HS-27A (cell line): ENCODE data around the gene PABPC1L.

Source experiments
- DNase-seq: peaks from one replicate; pipeline ENCODE4 v3.0.0-alpha.2; 2012; ENCODE audit warnings: low read depth, missing footprints

Gene PABPC1L

DNA sequence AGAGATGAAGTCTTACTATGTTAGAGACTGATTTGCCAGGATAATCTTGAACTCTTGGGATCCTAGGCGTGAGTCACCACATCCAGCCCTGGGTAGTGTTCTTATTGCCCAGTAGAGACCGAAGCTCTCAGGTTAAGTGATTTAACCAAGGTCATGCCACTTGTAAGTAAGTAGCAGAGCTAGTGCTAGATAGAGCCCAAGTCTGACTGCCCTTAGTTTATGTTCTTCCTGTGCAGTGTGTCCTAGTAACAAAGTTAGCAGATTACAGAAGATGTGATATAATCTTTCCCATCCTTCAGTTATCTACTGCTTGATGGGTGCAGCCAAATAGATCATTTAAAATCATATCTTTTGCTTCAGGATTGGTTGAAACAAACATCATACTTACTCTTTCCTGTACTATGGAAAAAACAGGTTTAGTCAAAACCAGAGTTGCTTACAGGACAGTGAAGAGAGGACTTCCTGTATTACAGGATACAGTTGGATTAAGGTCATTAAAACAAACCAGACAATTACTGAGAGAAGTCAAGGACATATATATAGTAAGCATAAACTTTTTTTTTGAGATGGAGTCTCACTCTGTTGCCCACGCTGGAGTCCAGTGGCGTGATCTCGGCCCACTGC, 9.5 kb upstream of the PABPC1L start:
- no peak for DNase-seq

DNA sequence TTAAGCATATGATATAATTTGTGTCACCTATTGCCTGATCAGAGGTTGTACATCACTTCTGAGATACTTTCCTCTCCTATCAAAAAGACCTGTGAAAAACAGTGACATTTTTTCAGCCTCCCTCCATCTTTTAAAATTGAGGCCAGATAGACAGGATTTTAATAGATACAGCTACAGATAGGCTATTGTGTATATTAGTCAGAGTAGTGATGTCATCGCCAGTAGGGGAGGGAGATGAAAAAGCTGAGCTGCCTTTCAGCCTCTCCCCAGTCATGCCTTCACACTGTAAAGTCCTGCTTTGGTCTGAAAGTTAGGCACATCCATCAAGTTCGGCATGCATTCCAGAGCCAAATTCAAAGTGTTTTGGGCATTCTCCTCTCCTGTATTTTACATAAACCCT, 7.9 kb upstream of the PABPC1L start:
- no peak for DNase-seq

DNA sequence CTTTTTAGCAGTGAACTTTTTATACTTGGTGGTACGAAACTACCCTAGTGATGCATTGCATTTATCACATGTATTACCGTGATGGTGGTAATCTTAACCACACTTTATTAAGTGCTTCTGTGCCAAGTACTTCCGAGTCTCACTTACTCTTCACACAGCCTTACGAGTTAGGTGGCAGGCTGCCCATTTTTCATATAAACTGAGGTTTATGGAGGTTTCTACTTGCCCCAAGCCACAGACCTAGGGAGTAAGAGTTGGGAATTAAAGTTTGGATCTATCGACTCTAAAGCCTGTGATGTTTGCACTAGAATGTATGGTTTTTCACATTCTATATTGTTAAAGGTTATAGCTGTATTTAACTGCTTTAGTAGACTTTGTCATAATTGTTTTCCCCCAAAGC, 5.5 kb upstream of the PABPC1L start:
- DNase-seq = no peak

DNA sequence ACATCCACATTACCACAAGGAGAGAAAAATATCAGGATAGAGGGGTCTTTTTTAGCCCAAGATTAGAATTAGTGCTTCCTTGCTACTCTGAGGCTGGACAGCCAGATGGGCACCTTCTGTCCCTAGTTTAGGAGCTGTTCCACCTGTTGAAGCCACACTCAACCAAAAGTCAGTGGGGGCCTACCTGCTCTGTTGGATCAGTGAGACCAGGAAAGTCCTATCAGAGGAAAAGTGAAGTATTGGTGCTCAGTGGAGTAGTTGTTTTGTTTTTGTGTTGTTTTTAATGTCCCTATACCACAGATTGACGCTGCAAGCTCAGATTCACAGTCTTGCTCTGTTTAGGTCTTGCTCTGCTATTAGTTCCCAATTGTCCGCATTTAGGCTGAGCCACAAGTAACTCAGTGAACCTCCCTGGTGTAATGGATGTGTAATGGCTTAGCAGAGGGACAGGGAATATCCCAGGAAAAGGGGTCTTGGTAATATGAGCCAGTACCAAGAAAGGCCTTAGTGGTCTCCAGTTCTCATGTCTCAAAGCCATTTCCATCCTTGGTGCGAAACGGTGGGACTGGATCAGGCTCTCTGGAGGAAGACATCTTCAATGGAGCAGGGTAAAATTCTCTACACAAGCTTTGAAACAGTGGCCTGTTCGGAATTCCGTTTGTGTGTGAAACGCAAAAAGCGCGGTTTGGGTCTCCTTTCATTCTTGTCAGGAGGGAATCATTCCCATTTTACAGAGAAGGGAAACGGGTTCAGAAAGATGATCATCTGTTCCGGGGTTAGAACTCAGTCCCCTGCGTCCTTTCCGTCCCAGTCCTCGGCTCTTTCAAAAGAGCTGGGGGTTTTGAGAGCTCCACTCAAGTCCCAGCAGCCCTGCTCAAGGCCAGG, 631 bp upstream of the PABPC1L start:
- no peak for DNase-seq

DNA sequence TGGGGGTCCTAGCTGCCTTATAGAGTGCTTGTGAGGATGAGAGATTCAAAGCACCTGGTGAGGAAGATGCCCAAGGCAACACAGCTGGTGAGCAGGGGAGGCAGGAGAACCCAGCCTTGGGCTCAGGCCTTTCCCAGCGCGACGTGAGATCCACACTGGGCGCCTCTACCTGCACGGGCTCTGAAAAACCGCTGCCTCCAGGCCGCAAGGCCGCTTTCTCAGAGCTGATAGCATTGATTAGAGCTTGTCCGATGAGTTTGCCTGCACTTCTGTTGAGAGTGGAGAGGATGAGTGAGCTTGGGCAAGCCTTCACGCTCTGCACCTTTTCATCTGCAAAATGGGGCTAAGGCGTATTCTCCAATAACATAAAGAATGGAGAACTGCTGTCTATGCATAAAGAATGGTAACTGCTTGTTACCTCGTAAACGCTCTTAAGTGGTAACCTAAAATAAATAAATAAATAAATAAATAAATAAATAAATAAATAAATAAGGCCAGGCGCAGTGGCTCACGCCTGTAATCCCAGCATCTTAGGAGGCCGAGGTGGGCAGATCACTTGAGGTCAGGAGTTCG, 916 bp downstream of the PABPC1L start:
- DNase-seq = no peak

DNA sequence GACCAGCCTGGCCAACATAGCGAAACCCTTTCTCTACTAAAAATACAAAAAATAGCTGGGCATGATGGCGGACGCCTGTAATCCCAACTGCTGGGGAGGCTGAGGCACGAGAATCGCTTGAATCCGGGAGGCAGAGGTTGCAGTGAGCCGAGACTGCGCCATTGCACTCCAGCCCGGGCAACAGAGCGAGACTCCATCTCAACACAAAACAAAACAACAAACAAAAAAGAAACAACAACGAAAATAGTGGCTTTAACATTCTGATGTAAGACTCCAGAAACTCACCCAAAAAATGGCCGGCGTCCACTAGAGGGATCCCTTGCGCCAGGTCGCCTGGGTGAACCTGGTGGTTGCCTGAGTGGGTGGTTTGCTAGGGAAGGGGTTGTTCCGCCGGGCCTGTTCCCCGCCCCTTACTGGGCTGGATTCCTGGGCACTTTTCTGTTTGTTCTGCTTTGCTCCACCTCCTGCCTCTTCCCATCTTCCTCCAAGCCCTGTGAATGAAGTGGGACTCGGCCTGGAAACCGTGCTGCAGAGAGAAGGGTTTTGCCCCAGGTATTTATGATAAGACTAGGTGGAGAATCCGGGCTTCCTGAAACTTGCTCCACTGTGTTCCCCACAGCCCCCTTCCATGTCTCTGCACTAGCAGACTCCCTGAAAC, 1.5 kb downstream of the PABPC1L start:
- no peak for DNase-seq

DNA sequence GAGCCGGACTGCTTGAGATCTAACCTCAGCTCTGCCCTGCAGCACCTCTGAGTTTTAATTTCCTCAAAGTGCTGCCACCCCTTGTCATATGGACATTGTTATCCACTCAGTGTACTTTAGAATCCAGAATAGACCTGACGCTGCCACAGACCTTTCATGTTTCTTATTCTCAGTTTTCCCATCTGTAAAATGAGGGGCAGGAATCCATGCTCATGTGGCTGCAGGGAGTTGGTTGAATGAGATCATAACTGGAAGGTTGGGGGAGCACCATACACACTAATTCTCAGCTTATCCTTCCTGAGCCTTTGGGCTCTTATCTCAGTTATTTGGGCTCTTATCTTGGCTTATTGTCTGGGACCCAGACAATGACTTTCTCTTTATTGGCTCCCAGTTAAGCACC, 2.3 kb downstream of the PABPC1L start:
- no peak for DNase-seq

DNA sequence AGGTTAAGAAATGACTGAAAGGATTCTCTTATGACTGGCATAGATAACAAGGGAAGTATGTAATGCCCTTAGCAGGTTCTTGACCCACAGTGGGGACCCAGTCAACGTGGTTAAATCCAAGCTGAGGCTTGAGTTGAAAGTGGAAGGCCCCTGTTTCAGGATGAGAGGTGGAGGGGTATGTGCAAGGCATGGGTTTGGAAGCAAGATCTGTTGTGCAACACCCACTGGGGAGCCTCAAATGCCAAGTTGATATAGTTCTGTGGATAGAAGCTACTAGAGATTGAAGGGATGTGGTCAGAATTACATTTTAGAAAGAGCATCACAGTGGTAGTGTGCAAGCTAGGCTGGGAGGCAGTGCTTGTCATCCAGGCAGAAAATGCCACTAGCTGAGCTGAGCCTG, 5.1 kb downstream of the PABPC1L start:
- no peak for DNase-seq

DNA sequence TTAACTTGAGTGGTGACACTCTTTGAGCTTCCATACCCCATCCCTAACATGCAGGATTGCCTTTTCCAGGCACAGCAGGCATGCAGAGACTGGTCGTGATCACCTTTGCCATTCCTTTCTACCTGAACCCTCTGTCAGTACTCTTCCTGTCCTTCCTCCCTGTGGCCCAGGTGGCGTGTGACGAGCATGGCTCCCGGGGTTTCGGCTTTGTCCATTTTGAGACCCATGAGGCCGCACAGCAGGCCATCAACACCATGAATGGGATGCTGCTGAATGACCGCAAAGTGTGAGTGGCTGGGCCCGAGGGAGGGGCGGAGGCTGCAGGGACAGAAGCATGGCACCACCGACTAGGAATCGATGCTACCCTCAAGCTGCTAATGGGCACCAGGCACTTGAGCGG, 6.7 kb downstream of the PABPC1L start:
- no peak for DNase-seq

DNA sequence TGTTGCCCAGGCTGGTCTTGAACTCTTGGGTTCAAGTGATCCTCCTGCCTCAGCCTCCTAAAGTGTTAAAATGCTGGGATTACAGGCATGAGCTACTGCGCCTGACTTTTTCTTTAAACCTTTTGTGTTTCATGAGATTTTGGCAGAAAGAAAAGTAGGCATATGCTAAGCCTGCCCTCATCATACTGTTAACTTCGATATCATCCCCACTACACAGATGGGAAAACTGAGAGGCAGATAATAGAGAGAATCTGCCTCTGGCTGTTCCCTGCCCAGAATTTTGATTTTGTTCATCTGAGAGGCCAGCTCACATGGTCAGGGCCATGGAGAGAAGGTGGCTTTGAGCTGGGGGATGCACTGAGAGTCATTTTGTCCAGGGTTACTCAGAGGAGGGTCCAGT, 7.5 kb downstream of the PABPC1L start:
- DNase-seq = no peak

DNA sequence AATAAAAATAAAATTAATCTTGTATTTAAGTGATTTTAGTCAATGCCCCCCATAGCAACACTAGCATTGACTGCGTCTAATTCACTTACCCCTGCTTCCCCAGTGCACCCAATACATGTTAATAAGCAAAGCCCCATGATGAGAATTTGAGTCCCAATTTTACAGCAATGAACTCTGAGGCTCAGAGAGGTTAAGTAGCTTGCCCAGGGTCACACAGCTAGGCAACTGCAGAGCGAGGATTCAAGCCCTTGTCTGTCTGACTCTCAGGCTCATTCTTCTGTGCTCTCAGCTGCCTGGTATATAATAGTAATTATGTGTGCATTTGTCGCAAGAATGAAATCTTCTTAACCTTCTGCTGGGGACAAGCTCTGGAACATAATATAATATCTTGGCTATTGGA, 8.5 kb downstream of the PABPC1L start:
- DNase-seq = no peak

DNA sequence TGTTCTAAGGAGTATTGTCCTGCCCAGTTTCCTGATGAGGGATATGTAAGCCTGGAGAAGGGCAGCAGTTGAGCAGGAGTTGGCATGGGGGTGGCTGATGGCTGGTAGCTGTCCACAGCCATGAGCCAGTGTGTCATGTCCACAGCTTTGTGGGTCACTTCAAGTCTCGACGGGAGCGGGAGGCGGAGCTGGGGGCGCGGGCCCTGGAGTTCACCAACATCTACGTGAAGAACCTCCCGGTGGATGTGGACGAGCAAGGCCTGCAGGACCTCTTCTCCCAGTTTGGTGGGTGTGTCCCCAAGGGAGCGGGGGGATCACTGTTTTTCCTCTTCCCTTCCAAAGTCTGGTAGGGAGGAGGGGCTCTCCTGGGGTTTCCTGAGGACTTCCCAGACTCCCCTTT, 8.9 kb downstream of the PABPC1L start:
- DNase-seq = no peak

DNA sequence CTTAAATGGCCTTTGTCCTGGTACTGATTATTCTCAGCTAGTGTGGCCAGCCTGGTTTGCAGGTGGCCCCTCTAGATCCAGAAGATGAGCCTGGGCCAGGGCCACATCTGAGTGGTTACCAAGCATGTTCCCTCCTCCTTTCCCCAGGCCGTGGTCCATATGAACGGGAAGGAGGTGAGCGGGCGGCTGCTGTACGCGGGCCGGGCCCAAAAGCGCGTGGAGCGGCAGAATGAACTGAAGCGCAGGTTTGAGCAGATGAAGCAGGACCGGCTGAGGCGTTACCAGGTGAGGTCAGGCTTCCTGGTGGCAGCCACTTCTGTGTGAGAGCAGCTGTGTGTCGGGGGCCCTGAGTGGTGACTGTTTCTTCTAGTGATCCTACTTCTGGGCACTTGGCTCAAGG, 11.6 kb downstream of the PABPC1L start:
- DNase-seq = no peak

DNA sequence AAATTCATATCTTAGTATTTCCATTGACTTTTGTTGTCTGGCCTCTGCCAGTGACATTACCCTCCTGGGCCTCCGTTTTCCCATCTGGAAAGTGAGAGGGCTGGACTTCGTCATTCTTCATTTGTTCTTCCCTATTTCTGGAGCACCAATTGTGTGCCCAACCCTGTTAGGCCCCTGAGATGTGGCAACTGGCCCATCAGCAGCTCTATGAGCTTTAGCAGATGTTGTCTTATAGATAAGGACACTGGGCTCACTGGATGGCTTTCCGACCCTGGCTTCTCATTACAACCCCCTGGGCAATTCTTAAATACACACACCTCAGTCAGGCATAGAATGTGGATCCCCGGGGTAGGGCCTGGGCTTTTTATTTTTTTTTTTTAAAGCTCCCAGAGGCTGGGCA, 14.7 kb downstream of the PABPC1L start:
- no peak for DNase-seq

DNA sequence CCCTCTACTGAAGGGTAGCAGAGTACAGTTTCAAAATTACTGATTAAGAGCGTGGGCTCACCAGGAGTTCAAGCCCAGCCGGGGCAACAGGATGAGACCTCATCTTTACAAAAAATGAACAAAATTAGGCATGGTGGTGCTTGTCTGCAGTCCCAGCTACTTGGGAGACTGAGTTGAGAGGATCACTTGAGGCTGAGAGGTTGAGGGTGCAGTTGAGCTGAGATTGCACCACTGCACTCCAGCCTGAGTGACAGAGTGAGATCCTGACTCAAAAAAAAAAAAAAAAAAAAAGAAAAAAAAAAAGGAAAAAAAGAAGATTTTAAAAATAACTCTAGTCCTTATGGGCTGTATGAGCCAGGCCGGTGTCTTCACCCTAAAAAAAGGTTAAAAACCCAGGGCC, 18.7 kb downstream of the PABPC1L start:
- DNase-seq = no peak

DNA sequence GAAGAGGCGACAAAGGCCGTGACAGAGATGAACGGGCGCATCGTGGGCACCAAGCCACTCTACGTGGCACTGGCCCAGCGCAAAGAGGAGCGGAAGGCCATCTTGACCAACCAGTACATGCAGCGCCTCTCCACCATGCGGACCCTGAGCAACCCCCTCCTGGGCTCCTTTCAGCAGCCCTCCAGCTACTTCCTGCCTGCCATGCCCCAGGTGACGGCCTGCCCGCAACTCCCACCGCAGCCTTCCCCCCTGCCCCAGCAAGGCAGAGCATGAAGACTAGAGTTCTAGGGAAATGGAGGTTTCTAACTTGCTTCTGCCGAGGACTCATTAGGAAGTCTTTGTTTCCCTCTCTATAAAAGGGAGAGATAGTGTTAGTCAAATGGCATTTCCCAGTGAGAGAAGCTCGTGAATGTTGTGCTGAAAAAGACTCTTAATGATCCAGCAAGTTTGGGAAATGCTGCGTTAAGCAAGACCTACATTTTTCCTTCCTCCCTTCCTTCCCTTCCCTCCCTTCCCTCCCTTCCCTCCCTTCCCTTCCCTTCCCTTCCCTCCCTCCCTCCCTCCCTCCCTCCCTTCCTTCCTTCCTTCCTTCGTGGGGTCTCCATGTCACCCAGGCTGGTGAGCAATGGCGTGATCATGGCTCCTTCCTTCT, 20.8 kb downstream of the PABPC1L start:
- DNase-seq = no peak

DNA sequence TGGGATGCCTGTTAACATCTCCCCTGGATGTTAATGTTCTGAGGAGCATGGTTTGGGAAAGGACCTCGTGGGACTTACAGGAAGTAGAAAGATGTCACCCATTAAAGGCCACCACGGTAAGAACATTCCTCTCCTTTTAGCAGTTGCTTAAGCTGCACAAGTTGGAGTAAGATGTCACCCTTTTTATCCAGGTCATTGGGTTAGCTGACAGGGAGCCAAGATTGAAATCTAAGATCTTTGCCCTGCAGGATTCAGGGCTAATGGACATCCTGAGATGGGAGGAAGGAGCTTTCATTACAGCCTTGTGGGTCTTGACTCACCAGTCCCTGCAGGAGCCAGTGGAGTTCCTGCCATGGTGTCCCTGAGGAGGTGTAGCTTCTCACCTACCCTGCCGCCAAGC, 22.1 kb downstream of the PABPC1L start:
- no peak for DNase-seq

DNA sequence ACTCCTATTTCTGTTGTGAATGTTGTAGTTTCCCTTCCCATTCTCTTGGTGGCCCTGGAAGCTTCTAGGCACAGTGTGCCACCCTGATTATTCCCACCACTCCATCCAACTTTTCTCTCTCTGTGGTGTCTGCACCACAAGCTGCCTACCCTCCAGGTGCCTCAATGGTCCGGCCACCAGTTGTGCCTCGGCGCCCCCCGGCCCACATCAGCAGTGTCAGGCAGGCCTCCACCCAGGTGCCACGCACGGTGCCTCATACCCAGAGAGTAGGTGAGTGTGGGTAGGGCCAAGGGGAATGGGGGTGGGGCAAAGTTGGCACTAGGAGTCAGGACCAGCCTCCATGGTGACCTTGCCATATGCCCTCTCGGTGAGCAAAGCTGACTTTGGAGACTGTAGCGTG, 23.1 kb downstream of the PABPC1L start:
- DNase-seq = no peak

DNA sequence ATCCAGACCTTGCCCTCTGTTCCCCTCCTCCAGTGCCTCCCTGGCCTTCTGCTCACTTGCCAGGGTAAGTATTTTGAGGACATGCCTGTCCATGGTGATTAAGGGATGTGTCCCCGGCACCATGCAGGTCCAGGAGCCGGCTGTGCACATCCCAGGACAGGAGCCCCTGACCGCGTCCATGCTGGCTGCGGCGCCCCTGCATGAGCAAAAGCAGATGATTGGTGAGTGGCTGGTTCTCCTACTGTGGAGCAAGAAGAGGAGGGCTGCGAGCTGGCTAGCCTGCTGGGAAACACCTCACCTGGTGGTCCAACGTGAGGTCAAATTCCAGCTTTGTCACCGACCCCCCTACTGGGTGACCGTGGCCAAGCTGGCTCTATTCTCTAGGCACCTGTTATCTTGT, 26.6 kb downstream of the PABPC1L start:
- no peak for DNase-seq

DNA sequence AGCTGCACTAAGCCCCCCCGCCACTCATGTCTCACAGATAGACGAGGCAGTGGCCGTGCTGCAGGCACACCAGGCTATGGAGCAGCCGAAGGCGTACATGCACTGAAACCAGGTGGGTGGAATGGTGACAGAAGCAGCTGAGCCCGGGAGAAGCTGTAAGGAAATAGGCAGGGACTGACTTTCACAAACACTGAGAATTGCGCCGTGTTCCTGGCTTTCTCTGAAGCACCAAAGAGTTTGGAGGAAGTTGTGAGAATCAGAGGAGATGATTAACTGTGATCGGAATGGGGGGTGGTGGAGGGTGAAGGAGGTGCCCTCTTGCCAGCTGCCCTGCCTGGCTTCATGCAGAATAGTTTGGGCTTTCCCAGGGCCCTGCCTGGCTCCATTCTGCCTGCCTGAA, 28.8 kb downstream of the PABPC1L start:
- DNase-seq = no peak

DNA sequence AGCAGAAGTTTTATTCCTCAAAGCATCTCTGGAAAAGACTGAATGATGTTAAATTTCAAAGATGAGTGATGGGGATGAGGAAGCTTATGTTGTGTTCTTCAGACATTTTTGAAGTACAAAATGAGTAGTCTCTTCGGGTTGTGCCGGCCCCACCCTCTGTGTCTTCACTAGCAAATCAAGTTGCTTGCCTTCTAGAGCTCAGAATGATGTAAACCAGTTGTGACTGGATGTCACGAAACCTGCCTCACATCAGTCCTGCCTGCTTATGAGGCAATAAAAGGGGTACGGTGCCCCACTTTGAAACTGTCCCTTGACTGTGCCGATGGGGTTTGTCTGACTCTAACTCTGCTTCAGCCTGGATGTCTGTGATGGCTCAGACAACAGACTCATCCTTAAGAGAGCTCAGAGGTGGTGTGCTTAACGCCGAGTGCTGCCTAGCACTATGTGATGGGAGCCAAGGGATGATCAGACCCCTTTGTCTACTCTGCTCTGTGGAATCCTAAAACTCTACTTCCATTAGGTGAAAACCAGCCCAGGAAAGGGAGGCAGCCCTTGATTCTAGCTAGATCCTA, 31.3 kb downstream of the PABPC1L start:
- DNase-seq = no peak
